Kidney (tissue), 14 donors: ENCODE measurements around the gene USP40. TPM values are rescaled to one million over a fixed set of nuclear protein-coding genes. Genes with fewer than 3 reads are reported as not detected.

Experiments used
- DNase-seq, 5 donors: peaks; one replicate each; pipeline ENCODE4 v3.0.0-alpha.2; 2013 to 2020
- FAIRE-seq: peaks from 2 replicates; lab custom pipeline; 2012; peaks lifted over from hg19 to GRCh38; lab: Jason Lieb, UNC
- H3K27ac ChIP-seq, 2 donors: one replicate each; pipeline ENCODE4 v1.7.0; 2013; ENCODE audit warnings: low read depth in 2 of 2, low read length in 2 of 2, inconsistent platforms in 1 of 2
- H3K27me3 ChIP-seq: one replicate; pipeline ENCODE4 v1.7.1; 2013; ENCODE audit warnings: low read length, inconsistent platforms; ENCODE audit not compliant: control insufficient read depth, insufficient read depth
- H3K36me3 ChIP-seq, 3 donors: one replicate each; pipeline versions ENCODE4 v1.7.0 to v1.7.1; 2013; ENCODE audit warnings: low read length in 3 of 3, control low read depth in 1 of 3, inconsistent platforms in 1 of 3; ENCODE audit not compliant: insufficient read depth in 3 of 3, control insufficient read depth in 2 of 3
- H3K4me1 ChIP-seq, 3 donors: one replicate each; pipeline versions ENCODE4 v1.7.0 to v1.7.1; 2013; ENCODE audit warnings: low read length in 3 of 3, inconsistent platforms in 1 of 3, low read depth in 1 of 3; ENCODE audit not compliant: control insufficient read depth in 2 of 3, insufficient read depth in 2 of 3
- H3K4me3 ChIP-seq, 3 donors: one replicate each; pipeline versions ENCODE4 v1.7.0 to v1.8.1; 2013; ENCODE audit warnings: low read length in 3 of 3, control low read depth in 1 of 3, inconsistent platforms in 1 of 3
- H3K9ac ChIP-seq, 3 donors: one replicate each; pipeline versions ENCODE4 v1.7.0 to v1.7.1; 2013; ENCODE audit warnings: low read length in 3 of 3, control low read depth in 1 of 3, inconsistent platforms in 1 of 3
- H3K9me3 ChIP-seq, 3 donors: one replicate each; pipeline versions ENCODE4 v1.7.0 to v1.7.1; 2013; ENCODE audit warnings: low read length in 3 of 3, control low read depth in 1 of 3, inconsistent platforms in 1 of 3; ENCODE audit not compliant: control insufficient read depth in 2 of 3, insufficient read depth in 1 of 3
- CTCF ChIP-seq: IDR thresholded peaks from 3 replicates; pipeline ENCODE4 v1.5.1; 2012; ENCODE audit warnings: mild to moderate bottlenecking, moderate library complexity, borderline replicate concordance; ENCODE audit not compliant: insufficient read depth; ENCODE audit errors: extremely low read depth
- intact Hi-C: fragments of 100-400 bp; cut with DNase I; formaldehyde crosslinking; loops from one replicate; pipeline ENCODE4 v1.11.1; 2022
- polyA plus RNA-seq: library from polyadenylated mRNA; stranded (reverse); fragments of 350-450 nt; fragmentation: Illumina TruSeq; extraction: RNeasy Lipid Tissue Mini Kit (QIAGEN cat#74804); gene quantifications from one replicate; pipeline ENCODE4 v1.2.3, GENCODE V29; 2014; ENCODE audit warnings: low read depth, low replicate concordance; ENCODE audit not compliant: insufficient read depth
- total RNA-seq: library from RNA; stranded (reverse); fragmentation: NEBNext Ultra II Directional; extraction: Animal tissue kit (Norgen Biotek cat#: 25700); gene quantifications from one replicate; pipeline ENCODE4 v1.2.1, GENCODE V29; 2021
- donor health status: control.
- donor health status: control.
- donor health status: control.
- donor health status: control.
- donor health status: control.
- donor health status: DM: yes; HTN: yes; CAD: no.
- donor health status: Normal renal cell carcinoma (clear cell type).

Gene USP40
- total and polyA plus RNA-seq, 2 donors from 2014 or later, result 28.5 to 51.6 TPM

- no peak overlapping the region for H3K9ac ChIP-seq
- FAIRE-seq (no peak), DNase-seq (no peak)
- no peak overlapping the region for H3K4me3 ChIP-seq
- H3K4me1 ChIP-seq, result no peaks in the 10 kb centered on the region
- intact Hi-C loops, result no loop called here
- H3K27ac ChIP-seq, result no peak overlapping the region
- no peak for TF ChIP-seq CTCF
- peaks cover 3 to 45% (median 28%) of the 10 kb centered on the region in 3 donors for H3K36me3 ChIP-seq
- no peaks in the 10 kb centered on the region for H3K27me3 ChIP-seq
- no peaks in the 10 kb centered on the region for H3K9me3 ChIP-seq
These were observed 76.9 kb downstream of the USP40 start for GRCh38 chr2:233489666-233490065.

GRCh38 chr2:233489143-233489542 is 77.4 kb downstream of the USP40 start:
- FAIRE-seq (no peak), DNase-seq (no peak)
- H3K9ac ChIP-seq, result no peak overlapping the region
- no peak for TF ChIP-seq CTCF
- H3K9me3 ChIP-seq, result no peaks in the 10 kb centered on the region
- intact Hi-C loops, result no loop called here
- H3K27ac ChIP-seq, result no peak overlapping the region
- H3K4me3 ChIP-seq, result no peak overlapping the region
- H3K4me1 ChIP-seq, result no peaks in the 10 kb centered on the region
- peaks cover 3 to 45% (median 29%) of the 10 kb centered on the region in 3 donors for H3K36me3 ChIP-seq
- no peaks in the 10 kb centered on the region for H3K27me3 ChIP-seq

- Histone ChIP-seq H3K4me3 (no peak overlapping the region), H3K27me3 (no peaks in the 10 kb centered on the region), H3K9ac (no peak overlapping the region), H3K36me3 (peaks cover 3 to 41% (median 30%) of the 10 kb centered on the region in 3 donors), H3K4me1 (no peaks in the 10 kb centered on the region), H3K27ac (peak overlapping the region in 1 of 2 donors; percentile 47), H3K9me3 (no peaks in the 10 kb centered on the region)
- TF ChIP-seq CTCF, result no peak
- no peak for DNase-seq
- intact Hi-C loops, result no loop called here
- FAIRE-seq, result no peak
These were observed 78.7 kb downstream of the USP40 start for GRCh38 chr2:233487748-233488345.
